HCT116 (cell line): ENCODE data around the gene SCFD2. TPM values are rescaled to one million over a fixed set of nuclear protein-coding genes. Genes with fewer than 3 reads are reported as not detected.

ENCODE experiments used
- ATAC-seq: fragments of 200-7000 bp; cut with Tn5 transposase; 2 replicates; pipeline ENCODE4 v1.9.1; 2020; ENCODE audit warnings: mild to moderate bottlenecking, moderate library complexity
- BruUV-seq: library from RNA; stranded (reverse); fragments of 400-500 nt; replicated peaks from 2 replicates; lab custom pipeline; 2021; lab: Mats Ljungman, UMichigan
- CTCF ChIA-PET: fragments of 300-600 bp; sonication (Branson Sonifier 250); formaldehyde crosslinking; loops from one replicate; lab custom pipeline; 2021; ENCODE audit warnings: antibody characterized with exemption; lab: Charles Lee
- POLR2A ChIA-PET: fragments of 300-600, 350-600 bp; sonication (Branson Sonifier 250); formaldehyde crosslinking; loops from one replicate; lab custom pipeline; 2021; ENCODE audit warnings: antibody characterized with exemption; lab: Charles Lee
- RAD21 ChIA-PET, 2 experiments: fragments of 300-600 bp; sonication (Branson Sonifier 250); formaldehyde crosslinking; loops; one replicate each; lab custom pipeline; 2023; ENCODE audit warnings: low total read pairs in 2 of 2; ENCODE audit not compliant: uncharacterized antibody in 2 of 2, unreplicated experiment in 2 of 2, low non-redundant PET in 1 of 2; lab: Charles Lee
- DNase-seq: peaks from one replicate; pipeline ENCODE4 v3.0.0-alpha.2; 2010; ENCODE audit warnings: low read depth, low spot score
- H2AFZ ChIP-seq: fragments of 200-600 bp; shearing (Covaris generic), sonication (generic); 2 replicates; pipeline ENCODE4 v1.6.1; 2017; ENCODE audit warnings: low read depth, mixed run types, mixed read lengths, antibody characterized with exemption, low read length; ENCODE audit not compliant: poor library complexity, severe bottlenecking
- H3K27ac ChIP-seq: 2 replicates; pipeline ENCODE4 v1.5.1; 2012; ENCODE audit warnings: low read depth, low read length
- H3K27me3 ChIP-seq: fragments of 200-600 bp; sonication (generic); 2 replicates; pipeline ENCODE4 v1.6.1; 2016; ENCODE audit warnings: mixed run types, low read length, mixed read lengths; ENCODE audit not compliant: insufficient read depth
- H3K36me3 ChIP-seq, 2 experiments: fragments of 200-500 bp in 1 of 2; fragments of 200-600 bp in 1 of 2; sonication (Bioruptor generic) in 1 of 2; sonication (generic) in 1 of 2; 2 replicates each; pipeline versions ENCODE4 v1.5.1 to v1.6.1; 2014 to 2016; ENCODE audit warnings: low read length in 2 of 2, inconsistent platforms in 1 of 2, mixed read lengths in 1 of 2, mixed run types in 1 of 2; ENCODE audit not compliant: insufficient read depth in 2 of 2, control insufficient read depth in 1 of 2
- H3K4me1 ChIP-seq, 2 experiments: fragments of 200-600 bp in 1 of 2; sonication (generic) in 1 of 2; 2 replicates each; pipeline versions ENCODE4 v1.5.1 to v1.6.1; 2012 to 2017; ENCODE audit warnings: low read length in 2 of 2, inconsistent platforms in 1 of 2, mild to moderate bottlenecking in 1 of 2, mixed read lengths in 1 of 2, mixed run types in 1 of 2, moderate library complexity in 1 of 2; ENCODE audit not compliant: insufficient read depth in 2 of 2, control insufficient read depth in 1 of 2
- H3K4me2 ChIP-seq: fragments of 200-600 bp; sonication (generic); 2 replicates; pipeline ENCODE4 v1.6.1; 2017; ENCODE audit warnings: mixed run types, low read length, mixed read lengths
- H3K4me3 ChIP-seq, 2 experiments: fragments of 200-600 bp in 1 of 2; sonication (generic) in 1 of 2; replicated peaks in 1 of 2; 2 replicates each; pipeline ENCODE4 v1.5.1; 2011 to 2016; ENCODE audit warnings: low read length in 2 of 2, control low read depth in 1 of 2, low read depth in 1 of 2, mild to moderate bottlenecking in 1 of 2, mixed read lengths in 1 of 2, mixed run types in 1 of 2
- H3K79me2 ChIP-seq: fragments of 200-600 bp; sonication (generic); 2 replicates; pipeline ENCODE4 v1.6.1; 2017; ENCODE audit warnings: mild to moderate bottlenecking, mixed run types, low read length, moderate library complexity, mixed read lengths; ENCODE audit not compliant: insufficient read depth
- H3K9ac ChIP-seq: fragments of 200-600 bp; sonication (generic); 2 replicates; pipeline ENCODE4 v1.6.1; 2016; ENCODE audit warnings: low read length, mixed read lengths
- H3K9me2 ChIP-seq: fragments of 200-600 bp; sonication (generic), shearing (Covaris generic); 2 replicates; pipeline ENCODE4 v1.6.1; 2017; ENCODE audit warnings: mixed run types, mild to moderate bottlenecking, moderate library complexity; ENCODE audit not compliant: insufficient read depth
- H3K9me3 ChIP-seq, 2 experiments: fragments of 200-500 bp in 1 of 2; fragments of 200-600 bp in 1 of 2; sonication (Bioruptor generic) in 1 of 2; sonication (generic) in 1 of 2; 2 replicates each; pipeline ENCODE4 v1.6.1; 2014 to 2017; ENCODE audit warnings: low read length in 2 of 2, mixed read lengths in 2 of 2, inconsistent platforms in 1 of 2, low read depth in 1 of 2, mild to moderate bottlenecking in 1 of 2, mixed run types in 1 of 2, moderate library complexity in 1 of 2; ENCODE audit not compliant: control insufficient read depth in 1 of 2, insufficient read depth in 1 of 2
- H4K20me1 ChIP-seq: fragments of 200-600 bp; sonication (generic), shearing (Covaris generic); 2 replicates; pipeline ENCODE4 v1.6.1; 2017; ENCODE audit warnings: mixed run types, mild to moderate bottlenecking, moderate library complexity; ENCODE audit not compliant: insufficient read depth
- CBX3 ChIP-seq: IDR thresholded peaks from 2 replicates; pipeline ENCODE4 v1.6.1; 2012; ENCODE audit warnings: low read depth
- ELF1 ChIP-seq: IDR thresholded peaks from 2 replicates; pipeline ENCODE4 v1.6.1; 2012; ENCODE audit warnings: low read depth, borderline replicate concordance
- EZH2 ChIP-seq: fragments of 200-600 bp; sonication (generic); IDR thresholded peaks from 2 replicates; pipeline ENCODE4 v1.6.1; 2017; ENCODE audit warnings: antibody characterized with exemption, mixed run types
- EZH2phosphoT487 ChIP-seq: fragments of 200-600 bp; IDR thresholded peaks from 2 replicates; pipeline ENCODE4 v1.6.1; 2018; ENCODE audit warnings: antibody characterized with exemption, borderline replicate concordance
- FOSL1 ChIP-seq: IDR thresholded peaks from 2 replicates; pipeline ENCODE4 v1.6.1; 2012; ENCODE audit warnings: low read depth
- POLR2AphosphoS5 ChIP-seq: IDR thresholded peaks from 2 replicates; pipeline ENCODE4 v1.6.1; 2011; ENCODE audit warnings: mild to moderate bottlenecking, low read depth, low read length, moderate library complexity
- SP1 ChIP-seq: IDR thresholded peaks from 2 replicates; pipeline ENCODE4 v1.6.1; 2012; ENCODE audit warnings: low read depth
- SRF ChIP-seq: IDR thresholded peaks from 2 replicates; pipeline ENCODE4 v1.6.1; 2012; ENCODE audit warnings: low read depth
- TCF7L2 ChIP-seq: IDR thresholded peaks from 2 replicates; pipeline ENCODE4 v1.7.0; 2011; ENCODE audit warnings: borderline replicate concordance, inconsistent platforms; ENCODE audit not compliant: insufficient read depth, insufficient read length; ENCODE audit errors: extremely low read depth
- YY1 ChIP-seq: IDR thresholded peaks from 2 replicates; pipeline ENCODE4 v1.6.1; 2011; ENCODE audit warnings: low read length, low read depth, moderate library complexity, mild to moderate bottlenecking; ENCODE audit not compliant: insufficient replicate concordance; ENCODE audit errors: extremely low read depth
- ZFX ChIP-seq: fragments of 450-650 bp; IDR thresholded peaks from 2 replicates; pipeline ENCODE4 v1.6.1; 2017
- ZNF274 ChIP-seq: fragments of 200-500 bp; sonication (Bioruptor generic); IDR thresholded peaks from 2 replicates; pipeline ENCODE4 v1.6.1; 2014; ENCODE audit warnings: mild to moderate bottlenecking, low read depth, low read length, inconsistent platforms
- intact Hi-C: fragments of 100-400 bp; cut with micrococcal nuclease; formaldehyde crosslinking; loops from 2 replicates; pipeline ENCODE4 v1.10.0; 2022
- total RNA-seq: library from RNA; stranded (reverse); gene quantifications from one replicate; pipeline ENCODE4 v1.2.1, GENCODE V29; 2021; ENCODE audit not compliant: unreplicated experiment
- TF ChIP-seq, protein P1 (sequence below): IDR thresholded peaks from 2 replicates; pipeline ENCODE4 v1.6.1; 2011; ENCODE audit warnings: mild to moderate bottlenecking, low read length, moderate library complexity; ENCODE audit not compliant: insufficient replicate concordance; ENCODE audit errors: extremely low read depth
- TF ChIP-seq, protein P2 (sequence below): IDR thresholded peaks from 2 replicates; pipeline ENCODE4 v1.6.1; 2012
- TF ChIP-seq, protein P3 (sequence below), 3 experiments: fragments of 200-600 bp in 1 of 3; sonication (generic) in 1 of 3; IDR thresholded peaks in 2 of 3; conservative IDR thresholded peaks in 1 of 3; 2 replicates each; pipeline ENCODE4 v1.5.1; 2012 to 2017; ENCODE audit warnings: low read depth in 2 of 3, low read length in 2 of 3, antibody characterized with exemption in 1 of 3, borderline replicate concordance in 1 of 3, control low read depth in 1 of 3, mild to moderate bottlenecking in 1 of 3, mixed read lengths in 1 of 3, mixed run types in 1 of 3, moderate library complexity in 1 of 3; ENCODE audit not compliant: insufficient read depth in 1 of 3
- TF ChIP-seq, protein P4 (sequence below): IDR thresholded peaks from 2 replicates; pipeline ENCODE4 v1.6.1; 2012

Gene SCFD2
- total RNA-seq, 1 experiment from 2014 or later, result 13.6 TPM

DNA sequence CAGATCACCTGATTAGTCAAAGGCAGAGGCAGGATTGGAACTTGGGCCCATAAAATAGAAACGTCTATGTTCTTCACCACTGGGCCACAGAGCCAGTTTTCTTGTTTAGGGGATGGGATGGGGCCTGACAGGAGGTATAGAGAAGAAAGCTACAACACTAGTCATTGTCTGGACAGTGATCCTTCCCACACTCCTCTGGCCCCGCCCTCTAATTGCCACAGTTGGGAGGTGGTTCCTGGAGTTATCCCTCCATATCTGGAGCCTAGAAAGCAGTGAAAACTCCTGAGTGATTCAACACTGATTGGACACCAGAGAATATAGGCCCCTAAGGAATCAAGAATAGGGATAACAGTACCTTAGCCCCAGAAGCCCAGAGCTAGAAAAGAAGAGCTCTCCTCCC, 480.9 kb downstream of the SCFD2 start (continued):
- TF ChIP-seq, protein P1, sequence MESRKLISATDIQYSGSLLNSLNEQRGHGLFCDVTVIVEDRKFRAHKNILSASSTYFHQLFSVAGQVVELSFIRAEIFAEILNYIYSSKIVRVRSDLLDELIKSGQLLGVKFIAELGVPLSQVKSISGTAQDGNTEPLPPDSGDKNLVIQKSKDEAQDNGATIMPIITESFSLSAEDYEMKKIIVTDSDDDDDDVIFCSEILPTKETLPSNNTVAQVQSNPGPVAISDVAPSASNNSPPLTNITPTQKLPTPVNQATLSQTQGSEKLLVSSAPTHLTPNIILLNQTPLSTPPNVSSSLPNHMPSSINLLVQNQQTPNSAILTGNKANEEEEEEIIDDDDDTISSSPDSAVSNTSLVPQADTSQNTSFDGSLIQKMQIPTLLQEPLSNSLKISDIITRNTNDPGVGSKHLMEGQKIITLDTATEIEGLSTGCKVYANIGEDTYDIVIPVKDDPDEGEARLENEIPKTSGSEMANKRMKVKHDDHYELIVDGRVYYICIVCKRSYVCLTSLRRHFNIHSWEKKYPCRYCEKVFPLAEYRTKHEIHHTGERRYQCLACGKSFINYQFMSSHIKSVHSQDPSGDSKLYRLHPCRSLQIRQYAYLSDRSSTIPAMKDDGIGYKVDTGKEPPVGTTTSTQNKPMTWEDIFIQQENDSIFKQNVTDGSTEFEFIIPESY, result no peak
- TF ChIP-seq EZH2 (no peak), TCF7L2 (no peak), FOSL1 (no peak), CBX3 (no peak), POLR2AphosphoS5 (no peak), EZH2phosphoT487 (no peak), SRF (no peak), ZFX (no peak)
- TF ChIP-seq, protein P2, sequence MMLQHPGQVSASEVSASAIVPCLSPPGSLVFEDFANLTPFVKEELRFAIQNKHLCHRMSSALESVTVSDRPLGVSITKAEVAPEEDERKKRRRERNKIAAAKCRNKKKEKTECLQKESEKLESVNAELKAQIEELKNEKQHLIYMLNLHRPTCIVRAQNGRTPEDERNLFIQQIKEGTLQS, result no peak

DNA sequence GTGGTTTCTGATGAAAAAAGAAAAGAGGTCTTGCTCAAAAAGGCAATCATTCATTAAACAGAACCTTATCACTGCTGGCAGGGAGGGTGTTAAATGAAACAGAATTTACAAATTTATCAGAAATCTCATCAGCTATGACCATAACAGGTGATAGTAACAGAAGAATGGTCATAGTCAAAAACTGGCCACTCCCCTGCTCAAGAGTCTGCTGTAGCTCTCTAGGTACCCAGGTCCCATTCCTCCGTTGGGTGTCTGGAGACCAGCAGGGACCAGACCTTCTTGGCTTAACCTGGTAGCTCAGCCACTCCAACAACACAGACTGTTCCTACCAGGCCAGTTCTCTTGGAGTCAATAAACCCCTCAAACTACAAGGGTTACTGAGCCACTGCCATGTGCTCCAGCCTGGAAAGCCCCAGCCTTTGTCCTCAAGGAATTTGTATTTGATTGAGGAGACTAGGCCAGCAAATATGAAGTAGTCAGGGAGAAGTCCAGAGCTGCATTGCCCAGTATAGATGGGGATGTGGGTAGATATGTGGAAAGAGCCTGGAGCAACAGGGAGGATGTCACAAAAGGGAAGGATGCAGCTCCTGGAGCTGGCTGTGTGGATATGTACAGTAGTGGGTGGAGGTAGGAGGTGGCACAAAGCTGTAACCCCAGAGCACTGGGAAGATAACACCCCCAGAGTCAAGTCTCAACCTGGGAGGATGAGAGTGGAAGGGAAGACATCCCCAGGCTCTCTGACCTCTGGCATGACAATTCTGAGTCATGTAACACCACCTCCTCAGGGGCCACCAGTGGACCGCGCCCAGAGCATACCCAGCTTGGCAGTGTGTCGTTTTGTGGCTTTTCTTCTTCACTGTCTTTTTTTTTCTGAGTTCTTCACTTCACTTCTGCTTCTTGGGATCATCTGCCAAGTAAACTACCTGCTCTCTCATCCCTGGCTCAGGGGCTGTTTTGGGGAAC, 481.9 kb downstream of the SCFD2 start:
- peak overlapping the region; percentile 28; the same call in 1 of the 2 replicates for H3K4me2 ChIP-seq
- TF ChIP-seq EZH2phosphoT487 (no peak), CBX3 (no peak), SP1 (no peak), EZH2 (no peak), YY1 (no peak), POLR2AphosphoS5 (no peak), ZNF274 (no peak), ELF1 (no peak), SRF (no peak)
- TF ChIP-seq, protein P3, sequence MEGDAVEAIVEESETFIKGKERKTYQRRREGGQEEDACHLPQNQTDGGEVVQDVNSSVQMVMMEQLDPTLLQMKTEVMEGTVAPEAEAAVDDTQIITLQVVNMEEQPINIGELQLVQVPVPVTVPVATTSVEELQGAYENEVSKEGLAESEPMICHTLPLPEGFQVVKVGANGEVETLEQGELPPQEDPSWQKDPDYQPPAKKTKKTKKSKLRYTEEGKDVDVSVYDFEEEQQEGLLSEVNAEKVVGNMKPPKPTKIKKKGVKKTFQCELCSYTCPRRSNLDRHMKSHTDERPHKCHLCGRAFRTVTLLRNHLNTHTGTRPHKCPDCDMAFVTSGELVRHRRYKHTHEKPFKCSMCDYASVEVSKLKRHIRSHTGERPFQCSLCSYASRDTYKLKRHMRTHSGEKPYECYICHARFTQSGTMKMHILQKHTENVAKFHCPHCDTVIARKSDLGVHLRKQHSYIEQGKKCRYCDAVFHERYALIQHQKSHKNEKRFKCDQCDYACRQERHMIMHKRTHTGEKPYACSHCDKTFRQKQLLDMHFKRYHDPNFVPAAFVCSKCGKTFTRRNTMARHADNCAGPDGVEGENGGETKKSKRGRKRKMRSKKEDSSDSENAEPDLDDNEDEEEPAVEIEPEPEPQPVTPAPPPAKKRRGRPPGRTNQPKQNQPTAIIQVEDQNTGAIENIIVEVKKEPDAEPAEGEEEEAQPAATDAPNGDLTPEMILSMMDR (IDR thresholded peaks at IDR 0.05 in 2 of 3, conservative IDR thresholded peaks at IDR 0.05 in 1 of 3; ENCODE audit: borderline replicate concordance in 1 of 3, insufficient read depth in 1 of 3, low read depth in 2 of 3, low read length in 2 of 3), result no peak
- TF ChIP-seq, protein P1, result no peak
- TF ChIP-seq, protein P4, sequence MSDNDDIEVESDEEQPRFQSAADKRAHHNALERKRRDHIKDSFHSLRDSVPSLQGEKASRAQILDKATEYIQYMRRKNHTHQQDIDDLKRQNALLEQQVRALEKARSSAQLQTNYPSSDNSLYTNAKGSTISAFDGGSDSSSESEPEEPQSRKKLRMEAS, result no peak

More for the DNA sequence above, 481.9 kb downstream of the SCFD2 start:
- Histone ChIP-seq H3K9ac (no peak overlapping the region), H3K36me3 (no peaks in the 10 kb centered on the region), H3K27ac (no peak overlapping the region), H3K9me2 (no peaks in the 10 kb centered on the region), H3K79me2 (no peaks in the 10 kb centered on the region), H3K4me1 (peaks cover 10 to 13% of the 10 kb centered on the region in 2 experiments; a peak in 2 of 4 replicates), H3K4me3 (no peak overlapping the region), H4K20me1 (no peaks in the 10 kb centered on the region), H3K27me3 (no peaks in the 10 kb centered on the region), H3K9me3 (no peaks in the 10 kb centered on the region), H2AFZ (no peak overlapping the region)
- ChIA-PET POLR2A (no interaction called here), CTCF (no interaction called here), RAD21 (no interaction called here)
- ATAC-seq (peak; percentile 40), DNase-seq (no peak)
- intact Hi-C loops, result no loop called here
- no TSS peak for BruUV-seq
